A673 (cell line): ENCODE results near the gene CDK11B. TPM values are rescaled to one million over a fixed set of nuclear protein-coding genes. Genes with fewer than 3 reads are reported as not detected.

Experiments used
- BruUV-seq: library from RNA; stranded (reverse); fragments of 400-500 nt; replicated peaks from 2 replicates; lab custom pipeline; 2021; lab: Mats Ljungman, UMichigan
- CTCF ChIA-PET: fragments of 300-600 bp; sonication (Branson Sonifier 250); formaldehyde crosslinking; loops from one replicate; lab custom pipeline; 2022; ENCODE audit warnings: antibody characterized with exemption; lab: Charles Lee
- POLR2A ChIA-PET: fragments of 300-600 bp; sonication (Branson Sonifier 250); formaldehyde crosslinking; loops from one replicate; lab custom pipeline; 2022; ENCODE audit warnings: antibody characterized with exemption; ENCODE audit not compliant: low non-redundant PET; lab: Charles Lee
- DNase-seq: peaks from one replicate; pipeline ENCODE4 v3.0.0-alpha.2; 2015; ENCODE audit warnings: low spot score
- H3K27ac ChIP-seq: fragments of 200-600 bp; sonication (generic); 2 replicates; pipeline ENCODE4 v1.5.1; 2016; ENCODE audit warnings: mixed run types, low read depth, mild to moderate bottlenecking, mixed read lengths, antibody characterized with exemption, low read length; ENCODE audit not compliant: poor library complexity, severe bottlenecking
- H3K27me3 ChIP-seq: fragments of 200-600 bp; sonication (generic); replicated peaks from 2 replicates; pipeline ENCODE4 v1.6.1; 2017; ENCODE audit warnings: mixed run types, low read depth, mild to moderate bottlenecking, mixed read lengths, antibody characterized with exemption, low read length; ENCODE audit not compliant: insufficient read depth, poor library complexity
- H3K36me3 ChIP-seq: fragments of 200-600 bp; sonication (generic); 2 replicates; pipeline ENCODE4 v1.6.1; 2016; ENCODE audit warnings: mixed run types, mild to moderate bottlenecking, mixed read lengths, antibody characterized with exemption, low read length; ENCODE audit not compliant: insufficient read depth, poor library complexity, severe bottlenecking
- H3K4me1 ChIP-seq: fragments of 200-600 bp; sonication (generic); 2 replicates; pipeline ENCODE4 v1.6.1; 2017; ENCODE audit warnings: mixed run types, mild to moderate bottlenecking, mixed read lengths, antibody characterized with exemption, low read length; ENCODE audit not compliant: insufficient read depth, poor library complexity, severe bottlenecking
- H3K4me3 ChIP-seq: fragments of 200-600 bp; sonication (generic); 2 replicates; pipeline ENCODE4 v1.5.1; 2016; ENCODE audit warnings: low read depth, mixed run types, mild to moderate bottlenecking, mixed read lengths, low read length; ENCODE audit not compliant: poor library complexity, severe bottlenecking
- H3K9me3 ChIP-seq: fragments of 200-600 bp; sonication (generic); 2 replicates; pipeline ENCODE4 v1.6.1; 2016; ENCODE audit warnings: mixed run types, low read depth, mild to moderate bottlenecking, mixed read lengths, antibody characterized with exemption, low read length; ENCODE audit not compliant: poor library complexity, severe bottlenecking
- CTCF ChIP-seq: fragments of 300-800, 200-600 bp; sonication (generic); conservative IDR thresholded peaks from 2 replicates; pipeline ENCODE4 v1.5.1; 2017; ENCODE audit warnings: low read depth, mild to moderate bottlenecking, antibody characterized with exemption, low read length, moderate library complexity, mixed read lengths
- EZH2 ChIP-seq: fragments of 200-600 bp; sonication (generic); IDR thresholded peaks from 2 replicates; pipeline ENCODE4 v1.6.1; 2017; ENCODE audit warnings: borderline replicate concordance, low read depth, mild to moderate bottlenecking, mixed read lengths, antibody characterized with exemption, low read length; ENCODE audit not compliant: poor library complexity, severe bottlenecking
- intact Hi-C: fragments of 100-400 bp; cut with micrococcal nuclease; formaldehyde crosslinking; loops from one replicate; pipeline ENCODE4 v1.10.0; 2022; ENCODE audit not compliant: unreplicated experiment
- total RNA-seq: library from RNA; stranded (reverse); gene quantifications from 2 replicates; pipeline ENCODE4 v1.2.3, GENCODE V29; 2021

CDK11B gene
- total RNA-seq, 1 experiment from 2014 or later, result 38.1 TPM

GRCh38 chr1:1605034-1605591 is 53.7 kb downstream of the CDK11B start:
- no peak overlapping the region for H3K4me3 ChIP-seq
- peak; percentile 45 for DNase-seq
- H3K9me3 ChIP-seq, result no peaks in the 10 kb centered on the region
- no peaks in the 10 kb centered on the region for H3K4me1 ChIP-seq
- CTCF ChIA-PET, result no interaction called here
- no peaks in the 10 kb centered on the region for H3K36me3 ChIP-seq
- no peaks in the 10 kb centered on the region for H3K27me3 ChIP-seq
- POLR2A ChIA-PET, result no interaction called here
- H3K27ac ChIP-seq, result no peak overlapping the region
- intact Hi-C loops, result no loop called here
- TF ChIP-seq EZH2 (no peak), CTCF (no peak)
- BruUV-seq, result no TSS peak

- Histone ChIP-seq H3K9me3 (no peaks in the 10 kb centered on the region), H3K36me3 (no peaks in the 10 kb centered on the region), H3K4me3 (no peak overlapping the region), H3K4me1 (no peaks in the 10 kb centered on the region), H3K27ac (no peak overlapping the region), H3K27me3 (no peaks in the 10 kb centered on the region)
- ChIA-PET CTCF (no interaction called here), POLR2A (no interaction called here)
- BruUV-seq, result no TSS peak
- intact Hi-C loops, result no loop called here
- DNase-seq, result no peak
- TF ChIP-seq CTCF (no peak), EZH2 (no peak)
Measured at GRCh38 chr1:1604374-1605033, 54.3 kb downstream of the CDK11B start.

GRCh38 chr1:1603671-1604373 is 55.0 kb downstream of the CDK11B start:
- Histone ChIP-seq H3K27me3 (no peaks in the 10 kb centered on the region), H3K4me3 (no peak overlapping the region), H3K4me1 (no peaks in the 10 kb centered on the region), H3K27ac (no peak overlapping the region), H3K9me3 (no peaks in the 10 kb centered on the region), H3K36me3 (no peaks in the 10 kb centered on the region)
- CTCF ChIA-PET, result no interaction called here
- TF ChIP-seq EZH2, result no peak
- no peak for TF ChIP-seq CTCF
- no peak for DNase-seq
- intact Hi-C loops, result no loop called here
- POLR2A ChIA-PET, result no interaction called here
- BruUV-seq, result no TSS peak
